HG02973 (cell line): Measurements from ENCODE around the gene DNAJC7.
"Not testable (repeated sequence)": the region's sequence is repeated elsewhere in the genome, so short reads cannot be mapped to it uniquely, and the experiment has no call there.

ENCODE experiments used
- ATAC-seq: cut with Tn5 transposase; IDR thresholded peaks from one replicate; pipeline ENCODE4 v1.9.1; 2021; ENCODE audit warnings: moderate library complexity; ENCODE audit not compliant: unreplicated experiment

DNAJC7 gene

GRCh38 chr17:41959336-41960095 lies 57.7 kb downstream of the DNAJC7 start:
- ATAC-seq, result no peak

GRCh38 chr17:41959030-41959335 lies 58.3 kb downstream of the DNAJC7 start:
- ATAC-seq, result no peak

GRCh38 chr17:41957869-41958439 lies 59.3 kb downstream of the DNAJC7 start:
- ATAC-seq, result no peak

- ATAC-seq, result no peak
These were observed 60.0 kb downstream of the DNAJC7 start for GRCh38 chr17:41957031-41957868.

GRCh38 chr17:41956522-41956921 lies 60.7 kb downstream of the DNAJC7 start:
- no peak for ATAC-seq

- ATAC-seq, result no peak
These were observed 68.3 kb downstream of the DNAJC7 start for GRCh38 chr17:41948762-41949460.

- ATAC-seq, result no peak
These were observed 72.3 kb downstream of the DNAJC7 start for GRCh38 chr17:41944943-41945342.

- no peak for ATAC-seq
These were observed 73.7 kb downstream of the DNAJC7 start for GRCh38 chr17:41943492-41943891.

- no peak for ATAC-seq
These were observed 74.4 kb downstream of the DNAJC7 start for GRCh38 chr17:41942626-41943373.

GRCh38 chr17:41941168-41941567 lies 76.1 kb downstream of the DNAJC7 start:
- no peak for ATAC-seq

- no peak for ATAC-seq
These were observed 77.5 kb downstream of the DNAJC7 start for GRCh38 chr17:41939693-41940090.

GRCh38 chr17:41939044-41939692 lies 78.1 kb downstream of the DNAJC7 start:
- no peak for ATAC-seq

GRCh38 chr17:41937970-41938954 lies 79.0 kb downstream of the DNAJC7 start:
- no peak for ATAC-seq

- no peak for ATAC-seq
These were observed 81.6 kb downstream of the DNAJC7 start for GRCh38 chr17:41935641-41936040.

- ATAC-seq, result no peak
These were observed 84.3 kb downstream of the DNAJC7 start for GRCh38 chr17:41932816-41933389.

- ATAC-seq, result not testable (repeated sequence)
These were observed 85.5 kb downstream of the DNAJC7 start for GRCh38 chr17:41931715-41932114.

GRCh38 chr17:41930833-41931156 lies 86.4 kb downstream of the DNAJC7 start:
- ATAC-seq, result peak; percentile 20

- peak; percentile 89 for ATAC-seq
These were observed 87.0 kb downstream of the DNAJC7 start, which contains the start of gene ODAD4 for GRCh38 chr17:41930009-41930832. Gene ODAD4, plus strand, starts transcription at chr17:41930617. Its CDS starts 107 bp downstream, at chr17:41930724.
